ENCODE data around the gene SMPX. TPM values are rescaled to one million over a fixed set of nuclear protein-coding genes. Genes with fewer than 3 reads are reported as not detected.

Gene SMPX
- total RNA-seq, 1 donor from 2014 or later: not detected

DNA sequence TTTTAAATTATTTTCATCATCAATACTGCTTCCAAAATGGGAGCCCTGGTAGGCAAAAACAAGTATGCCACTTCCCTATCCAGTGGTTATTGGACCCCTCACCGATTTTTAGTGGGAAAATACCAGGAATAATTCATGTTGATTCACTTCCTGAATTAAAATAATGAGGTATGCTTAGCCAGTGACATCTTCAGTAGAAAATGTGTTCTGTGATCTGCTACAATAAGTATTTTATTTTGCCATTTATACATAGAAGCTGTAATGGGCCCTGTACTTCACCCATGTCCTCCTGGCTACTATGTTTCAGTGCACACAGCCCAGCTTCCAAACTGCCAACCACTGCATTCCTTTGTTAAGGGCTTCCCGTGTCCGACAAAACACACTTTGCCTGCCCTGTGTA lies 58.8 kb downstream of the SMPX start:
- H3K27me3 Mint-ChIP-seq: no peaks in the 10 kb centered on the region
- H3K36me3 Mint-ChIP-seq (ENCODE audit: insufficient read depth): no peaks in the 10 kb centered on the region
- H3K27ac Mint-ChIP-seq: no peak overlapping the region
- peaks cover 17% of the 10 kb centered on the region for H3K4me1 Mint-ChIP-seq (ENCODE audit: low read depth)
- DNase-seq (ENCODE audit: low spot score, unreplicated experiment): no peak
- no peak for TF ChIP-seq CTCF (IDR thresholded peaks at IDR 0.05; ENCODE audit: unreplicated experiment)
- no peaks in the 10 kb centered on the region for H3K9me3 Mint-ChIP-seq (ENCODE audit: low read depth)
- no peak overlapping the region for H3K4me3 Mint-ChIP-seq (ENCODE audit: low read depth)

GRCh38 chrX:21698272-21698671 lies 59.6 kb downstream of the SMPX start:
- no peak for TF ChIP-seq CTCF (IDR thresholded peaks at IDR 0.05; ENCODE audit: unreplicated experiment)
- H3K4me1 Mint-ChIP-seq (ENCODE audit: low read depth): peaks cover 10% of the 10 kb centered on the region
- DNase-seq (ENCODE audit: low spot score, unreplicated experiment): no peak

DNA sequence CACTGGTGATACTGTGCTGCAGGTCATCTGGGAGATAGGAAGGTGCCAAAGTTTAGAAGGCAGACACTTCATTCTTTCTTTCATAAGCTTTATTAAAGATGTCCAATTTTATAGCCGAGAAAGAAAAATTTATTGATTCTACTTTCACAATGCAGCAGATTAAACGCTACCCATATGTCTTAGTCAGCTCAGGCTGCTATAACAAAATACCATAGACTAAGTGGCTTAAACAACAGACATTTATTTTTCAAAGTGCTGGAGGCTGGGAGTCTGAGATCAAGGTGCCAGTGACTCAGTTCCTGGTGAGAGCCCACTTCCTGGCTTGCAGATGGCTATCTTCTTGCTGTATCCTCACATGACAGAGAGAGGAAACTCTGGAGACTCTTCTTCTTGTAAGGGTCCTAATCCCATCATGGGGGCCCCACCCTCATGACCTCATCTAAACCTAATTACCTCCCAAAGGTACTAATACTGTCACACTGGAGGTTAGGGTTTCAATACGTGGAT lies 66.4 kb downstream of the SMPX start:
- TF ChIP-seq CTCF (IDR thresholded peaks at IDR 0.05; ENCODE audit: unreplicated experiment): no peak
- Mint-ChIP-seq H3K4me1 (ENCODE audit: low read depth) (peaks cover 6% of the 10 kb centered on the region), H3K4me3 (ENCODE audit: low read depth) (no peak overlapping the region), H3K27ac (no peak overlapping the region), H3K27me3 (no peaks in the 10 kb centered on the region), H3K9me3 (ENCODE audit: low read depth) (peaks cover 6% of the 10 kb centered on the region), H3K36me3 (ENCODE audit: insufficient read depth) (no peaks in the 10 kb centered on the region)
- no peak for DNase-seq (ENCODE audit: low spot score, unreplicated experiment)

More at GRCh38 chrX:21698272-21698671, 59.6 kb downstream of the SMPX start:
- Mint-ChIP-seq H3K9me3 (ENCODE audit: low read depth) (no peaks in the 10 kb centered on the region), H3K36me3 (ENCODE audit: insufficient read depth) (no peaks in the 10 kb centered on the region), H3K27me3 (no peaks in the 10 kb centered on the region), H3K4me3 (ENCODE audit: low read depth) (no peak overlapping the region), H3K27ac (no peak overlapping the region)

DNA sequence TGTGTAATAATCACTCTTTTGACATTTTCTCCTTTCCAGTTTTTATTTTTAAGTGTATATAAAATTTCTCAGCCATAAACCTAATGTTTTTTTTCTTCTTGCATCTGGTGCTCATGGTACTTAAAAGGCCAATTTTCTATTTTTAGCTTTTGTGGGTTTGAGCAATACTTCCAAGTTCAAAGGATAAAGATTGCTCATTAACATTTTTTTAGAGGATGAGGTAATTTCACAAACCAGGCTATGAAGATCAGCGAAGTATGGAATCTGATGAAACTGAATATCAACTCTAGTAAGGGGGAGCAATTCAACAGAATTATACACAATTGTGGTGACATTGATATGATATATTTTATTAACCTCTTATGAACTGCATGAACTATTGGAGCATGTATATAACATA lies 74.0 kb downstream of the SMPX start:
- Mint-ChIP-seq H3K27ac (no peak overlapping the region), H3K27me3 (no peaks in the 10 kb centered on the region), H3K4me3 (ENCODE audit: low read depth) (no peak overlapping the region), H3K9me3 (ENCODE audit: low read depth) (peaks cover 6% of the 10 kb centered on the region), H3K36me3 (ENCODE audit: insufficient read depth) (no peaks in the 10 kb centered on the region), H3K4me1 (ENCODE audit: low read depth) (peaks cover 6% of the 10 kb centered on the region)
- no peak for DNase-seq (ENCODE audit: low spot score, unreplicated experiment)
- no peak for TF ChIP-seq CTCF (IDR thresholded peaks at IDR 0.05; ENCODE audit: unreplicated experiment)

- H3K36me3 Mint-ChIP-seq (ENCODE audit: insufficient read depth): no peaks in the 10 kb centered on the region
Observed at GRCh38 chrX:21678048-21678612, 79.8 kb downstream of the SMPX start.

More at GRCh38 chrX:21678048-21678612, 79.8 kb downstream of the SMPX start:
- DNase-seq (ENCODE audit: low spot score, unreplicated experiment): no peak
- Mint-ChIP-seq H3K4me3 (ENCODE audit: low read depth) (no peak overlapping the region), H3K9me3 (ENCODE audit: low read depth) (no peaks in the 10 kb centered on the region), H3K4me1 (ENCODE audit: low read depth) (peaks cover 3% of the 10 kb centered on the region), H3K27me3 (no peaks in the 10 kb centered on the region), H3K27ac (no peak overlapping the region)
- no peak for TF ChIP-seq CTCF (IDR thresholded peaks at IDR 0.05; ENCODE audit: unreplicated experiment)
